ENCODE results near the gene TAS2R14.

Gene TAS2R14

DNA sequence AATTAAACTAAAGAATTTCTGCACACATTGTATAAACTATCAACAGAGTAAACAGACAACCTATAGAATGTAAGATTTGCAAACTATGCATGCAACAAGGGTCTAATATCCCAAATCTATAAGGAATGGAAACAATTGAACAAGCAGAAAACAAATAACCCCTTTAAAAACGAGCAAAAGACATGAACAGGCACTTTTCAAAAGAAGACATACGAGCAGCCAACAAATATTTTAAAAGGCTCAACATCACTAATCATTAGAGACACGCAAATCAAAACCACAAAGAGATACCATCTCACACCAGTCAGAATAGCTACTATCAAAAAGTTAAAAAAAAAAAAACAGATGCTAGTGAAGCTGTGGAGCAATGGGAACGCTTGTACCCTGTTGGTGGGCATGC is 34.4 kb downstream of the TAS2R14 start:
- no peak for DNase-seq

DNA sequence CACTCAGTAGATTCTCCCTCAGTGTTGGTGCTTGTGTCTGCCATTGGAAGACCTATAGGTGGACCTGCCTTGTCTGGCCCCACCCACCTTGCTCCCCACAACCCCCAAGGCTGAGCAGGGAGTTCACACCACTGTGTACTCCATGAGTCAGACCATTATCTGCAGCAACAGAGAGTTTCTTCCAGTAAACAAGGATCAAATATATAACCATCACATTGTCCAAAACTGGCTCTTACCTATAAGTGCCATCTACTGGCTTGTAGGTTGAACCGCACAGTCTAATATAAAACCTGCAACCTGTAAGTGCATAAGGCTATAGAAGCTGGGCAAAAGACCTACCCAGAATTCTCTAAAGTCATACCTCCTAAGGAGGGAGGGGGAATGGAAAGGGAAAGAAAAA is 37.6 kb downstream of the TAS2R14 start:
- no peak for DNase-seq

DNA sequence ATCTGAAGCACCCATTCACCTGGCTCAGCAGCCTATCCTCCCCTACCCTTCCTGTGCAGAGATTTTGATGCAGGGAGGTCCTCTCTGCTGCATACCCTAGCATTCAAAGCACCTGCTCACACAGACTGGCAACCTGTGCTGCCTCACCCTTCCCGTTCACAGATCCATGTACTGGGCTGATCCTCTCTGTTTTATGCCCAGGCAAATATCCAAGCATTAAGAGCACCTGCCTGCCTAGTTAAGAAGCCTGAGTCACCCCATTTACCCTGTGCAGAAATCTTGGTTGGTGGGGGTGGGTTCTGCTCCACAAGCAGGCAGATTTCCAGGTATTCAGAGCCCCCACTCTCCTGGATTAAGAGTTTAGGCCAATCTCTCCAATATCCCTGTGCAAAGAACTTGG is 38.1 kb downstream of the TAS2R14 start:
- no peak for DNase-seq

DNA sequence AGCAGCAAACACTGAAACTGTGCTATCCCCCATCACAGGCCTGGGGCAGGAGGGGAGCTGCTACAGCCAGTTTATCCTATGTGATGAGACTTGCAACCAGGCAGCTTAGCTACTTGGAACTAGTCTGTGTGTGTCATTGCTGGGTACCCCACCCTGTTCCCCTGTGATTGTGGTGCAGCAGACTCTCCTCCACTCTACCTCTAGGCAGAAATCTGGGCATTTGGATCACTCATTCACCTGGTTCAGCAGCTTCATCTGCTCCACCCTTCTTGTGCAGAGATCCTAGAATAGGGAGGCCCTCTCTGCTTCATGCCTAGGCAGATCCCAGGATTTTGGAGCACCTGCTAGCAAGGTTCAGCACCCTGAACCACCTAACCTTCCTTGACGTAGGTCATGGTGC is 38.5 kb downstream of the TAS2R14 start:
- no peak for DNase-seq

DNA sequence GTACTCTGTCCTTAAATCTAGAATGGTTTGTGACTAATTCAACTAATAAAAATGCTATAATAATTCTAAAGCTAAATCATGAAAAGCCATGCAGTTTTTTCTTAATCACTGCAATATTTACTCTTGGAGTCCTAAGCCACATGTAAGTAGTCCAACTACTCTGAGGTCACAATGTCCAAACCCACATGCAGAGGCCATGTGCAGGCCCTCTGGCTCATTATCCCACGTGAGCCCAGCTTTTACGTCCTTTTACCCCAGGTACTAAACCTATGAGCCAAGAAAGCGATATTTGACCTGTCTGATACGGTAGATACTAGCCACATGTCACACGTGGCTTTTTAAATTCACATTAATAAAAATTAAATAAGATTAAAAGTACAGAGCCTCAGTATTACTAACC is 42.2 kb downstream of the TAS2R14 start:
- no peak for DNase-seq

DNA sequence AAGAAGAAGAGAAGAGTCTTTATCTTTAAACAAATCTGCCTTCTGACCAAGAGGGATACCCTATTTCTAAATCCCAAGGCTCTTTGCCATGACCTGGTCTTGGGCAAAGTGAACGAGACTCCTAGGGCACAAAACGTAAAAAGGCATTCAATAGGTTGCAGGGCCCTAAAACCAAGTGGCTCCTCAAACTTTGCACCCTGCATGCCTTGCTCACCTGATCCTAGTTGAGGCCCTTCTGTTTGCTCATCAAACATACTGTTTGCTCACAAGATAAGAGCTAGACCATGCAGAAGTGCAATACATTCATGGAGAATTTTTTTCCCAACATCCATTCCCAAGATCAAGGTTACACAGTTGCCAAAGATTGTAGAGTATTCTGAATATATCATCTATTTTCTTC is 47.1 kb downstream of the TAS2R14 start:
- no peak for DNase-seq

DNA sequence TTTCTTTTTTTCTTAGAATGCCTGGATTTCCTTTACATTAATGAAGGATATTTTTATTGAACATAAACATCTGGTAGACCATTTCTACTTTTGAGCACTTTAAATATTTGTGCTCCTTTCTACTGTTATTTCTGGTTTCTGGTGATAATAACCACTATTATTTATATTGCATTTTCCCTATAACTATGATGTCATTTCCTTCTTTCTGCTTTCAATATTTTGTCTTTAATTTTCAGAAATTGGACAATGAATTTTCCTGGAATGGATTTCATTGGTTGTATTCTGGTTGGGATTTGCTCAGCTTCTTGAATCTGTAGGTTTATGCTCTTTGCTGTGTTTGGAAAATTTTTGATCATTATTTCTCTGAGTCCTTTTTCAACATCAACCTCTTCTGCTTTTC is 49.8 kb downstream of the TAS2R14 start:
- DNase-seq: no peak

All from cortex of kidney (tissue), 1 donor.